GM19452 (cell line): ENCODE results near the gene GCNT4.
"Not testable (repeated sequence)": the region's sequence is repeated elsewhere in the genome, so short reads cannot be mapped to it uniquely, and the experiment has no call there.

ENCODE experiments used
- ATAC-seq: cut with Tn5 transposase; IDR thresholded peaks from one replicate; pipeline ENCODE4 v1.9.1; 2021; ENCODE audit not compliant: unreplicated experiment

GCNT4 gene, protein sequence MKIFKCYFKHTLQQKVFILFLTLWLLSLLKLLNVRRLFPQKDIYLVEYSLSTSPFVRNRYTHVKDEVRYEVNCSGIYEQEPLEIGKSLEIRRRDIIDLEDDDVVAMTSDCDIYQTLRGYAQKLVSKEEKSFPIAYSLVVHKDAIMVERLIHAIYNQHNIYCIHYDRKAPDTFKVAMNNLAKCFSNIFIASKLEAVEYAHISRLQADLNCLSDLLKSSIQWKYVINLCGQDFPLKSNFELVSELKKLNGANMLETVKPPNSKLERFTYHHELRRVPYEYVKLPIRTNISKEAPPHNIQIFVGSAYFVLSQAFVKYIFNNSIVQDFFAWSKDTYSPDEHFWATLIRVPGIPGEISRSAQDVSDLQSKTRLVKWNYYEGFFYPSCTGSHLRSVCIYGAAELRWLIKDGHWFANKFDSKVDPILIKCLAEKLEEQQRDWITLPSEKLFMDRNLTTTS

DNA sequence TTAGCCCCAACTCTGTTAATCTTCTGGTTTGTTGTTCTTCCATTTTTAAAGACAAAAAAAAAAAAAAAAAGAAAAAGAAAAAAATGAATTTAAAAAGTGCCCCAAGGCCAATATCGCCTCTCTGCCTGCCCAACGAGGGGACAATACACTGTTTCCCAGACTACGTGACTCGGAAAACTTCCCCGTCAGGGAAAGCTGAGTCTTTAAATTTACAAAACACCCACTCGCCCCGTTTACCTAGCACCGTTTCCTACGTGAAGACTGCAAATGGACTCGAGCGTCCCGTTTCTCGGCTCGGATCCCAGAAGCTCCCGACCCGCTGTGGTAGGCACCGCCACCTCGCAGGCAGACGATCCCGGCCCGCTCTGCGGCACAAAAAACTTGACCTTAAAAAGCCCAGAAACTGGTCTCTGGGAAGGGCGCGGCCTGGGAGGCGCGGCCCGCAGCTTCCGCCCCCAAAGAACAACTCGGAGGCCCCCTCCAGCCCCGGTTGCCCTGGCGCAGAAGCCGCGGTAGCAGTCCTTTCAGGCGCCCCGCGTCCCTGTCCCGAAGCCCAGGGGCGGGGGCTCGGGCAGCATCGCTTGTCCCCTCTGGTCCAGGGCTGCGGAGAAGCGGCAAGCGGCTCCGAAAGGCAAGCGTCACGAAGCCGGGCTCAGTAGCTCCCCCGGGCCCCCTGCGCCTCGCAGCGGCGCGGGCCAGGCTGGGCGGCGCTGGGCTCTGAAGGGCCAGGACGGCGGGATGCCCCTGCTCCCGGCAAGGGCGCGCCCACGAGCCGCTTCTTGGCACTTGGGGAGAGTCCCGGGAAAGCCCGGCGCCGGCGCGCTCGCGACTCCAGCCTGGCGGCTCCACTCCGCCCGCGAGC lies at the start of gene GCNT4:
TSS of gene GCNT4 (minus strand) at position 367 of the 862 bp plus-strand sequence. CDS start 22,521 bp downstream, outside the sequence.
- ATAC-seq, result no peak

DNA sequence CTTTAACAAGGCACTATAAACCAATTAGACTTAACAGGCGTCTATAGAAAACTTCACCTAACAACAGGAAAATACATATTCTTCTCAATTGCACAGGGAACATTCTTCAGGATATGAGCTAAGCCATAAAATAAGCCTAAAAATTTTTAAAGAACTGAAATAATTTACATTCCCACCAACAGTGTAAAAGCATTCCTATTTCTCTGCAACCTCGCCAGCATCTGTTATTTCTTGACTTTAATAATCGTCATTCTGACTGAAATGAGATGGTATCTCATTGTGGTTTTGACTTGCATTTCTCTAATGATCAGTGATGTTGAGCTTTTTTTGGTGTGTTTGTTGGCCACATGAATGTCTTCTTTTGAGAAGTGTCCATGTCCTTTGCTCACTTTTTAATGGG lies 43.6 kb upstream of the GCNT4 start:
- not testable (repeated sequence) for ATAC-seq

DNA sequence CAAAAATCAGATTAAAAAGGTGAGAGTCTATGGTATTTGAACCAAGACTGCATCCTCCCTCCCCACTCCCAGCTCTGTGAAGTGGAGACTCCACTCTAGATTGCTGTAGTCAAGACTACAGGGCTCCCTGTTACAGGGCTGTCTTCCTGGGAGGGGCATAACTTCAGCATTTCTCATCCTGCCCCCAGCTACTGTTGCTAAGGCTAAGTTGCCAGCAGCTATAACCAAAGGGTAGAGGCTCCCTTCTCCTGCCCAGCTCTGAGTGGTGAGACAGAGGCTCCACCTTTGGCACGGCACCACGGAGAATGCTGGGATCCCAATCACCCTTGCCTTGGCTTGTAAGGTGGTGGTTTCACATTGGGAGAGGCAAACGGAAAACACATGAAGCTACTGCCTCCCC lies 39.2 kb upstream of the GCNT4 start:
- ATAC-seq, result no peak

DNA sequence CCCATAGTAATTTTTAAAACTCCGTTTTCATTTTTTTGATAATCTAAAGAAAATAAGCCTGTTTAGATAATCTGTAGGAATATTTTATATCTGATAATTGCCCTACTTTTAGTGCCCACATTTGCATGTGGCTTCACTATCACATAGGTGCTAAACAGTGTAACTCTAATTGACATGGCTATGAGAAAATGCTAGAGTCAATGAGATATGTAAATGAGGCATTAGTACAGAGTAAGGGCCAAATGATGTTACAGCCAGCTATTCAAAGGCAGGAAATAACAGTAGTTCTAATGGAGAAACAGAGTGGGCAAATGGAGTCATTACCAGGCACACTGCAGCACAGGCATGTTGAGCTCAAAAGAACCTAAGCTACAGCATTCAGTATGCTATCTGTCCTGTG lies 37.3 kb upstream of the GCNT4 start:
- no peak for ATAC-seq

DNA sequence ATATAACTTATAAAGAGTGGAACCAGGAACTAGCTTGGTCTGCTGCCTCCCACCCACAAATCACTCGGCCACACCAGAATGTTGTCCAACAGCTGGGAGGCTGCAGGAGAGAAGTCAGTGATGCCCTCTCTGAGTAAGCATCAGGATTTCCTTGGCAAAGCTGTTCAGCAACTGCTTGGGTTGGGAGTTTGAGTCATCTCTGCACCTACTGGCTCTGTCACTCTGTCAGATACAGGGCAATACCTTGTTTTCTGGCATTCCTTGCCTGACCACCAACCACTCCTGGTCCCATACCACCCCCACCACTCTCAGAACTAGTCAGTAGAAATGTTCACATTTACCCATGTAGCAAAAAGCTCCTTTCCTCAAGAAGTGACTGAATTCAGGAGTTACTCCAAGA lies 36.8 kb upstream of the GCNT4 start:
- no peak for ATAC-seq

DNA sequence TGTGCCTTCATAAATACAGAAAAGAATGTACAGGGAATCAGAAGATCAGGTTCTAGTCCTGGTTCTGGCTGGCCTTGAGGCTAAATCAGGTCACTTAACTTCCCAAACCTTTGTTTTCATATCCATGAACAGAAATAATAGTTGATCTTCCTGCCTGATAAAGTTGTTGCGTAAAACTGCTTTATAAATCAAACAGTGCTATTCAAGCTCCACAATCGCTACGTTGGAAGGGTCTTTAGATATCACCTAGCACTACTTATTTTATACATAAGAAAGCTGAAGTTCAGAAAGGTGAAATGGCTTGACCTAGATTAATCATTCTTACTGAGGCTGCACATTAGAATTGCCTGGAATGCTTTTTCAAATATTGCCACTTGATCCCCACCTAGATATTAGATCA lies 36.3 kb upstream of the GCNT4 start:
- no peak for ATAC-seq

DNA sequence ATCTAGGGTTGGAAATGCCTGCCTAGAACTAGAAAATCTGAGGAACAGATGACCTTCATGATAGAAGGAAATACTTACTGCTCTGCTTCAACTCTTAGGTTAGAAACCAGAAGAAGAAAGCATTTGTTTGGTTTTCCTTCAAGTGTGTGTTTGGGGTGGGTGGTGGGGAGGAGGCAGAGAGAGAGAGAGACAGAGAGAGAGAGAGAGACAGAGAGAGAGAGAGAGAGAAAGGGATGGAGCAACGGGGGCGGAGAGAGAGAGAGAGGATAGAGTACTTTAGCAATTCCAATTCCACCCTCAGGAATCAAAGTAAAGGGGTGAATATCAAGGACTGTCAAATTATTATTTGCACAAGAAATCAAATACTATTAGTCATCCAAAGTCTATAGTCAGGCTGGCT lies 29.2 kb upstream of the GCNT4 start:
- ATAC-seq, result no peak

DNA sequence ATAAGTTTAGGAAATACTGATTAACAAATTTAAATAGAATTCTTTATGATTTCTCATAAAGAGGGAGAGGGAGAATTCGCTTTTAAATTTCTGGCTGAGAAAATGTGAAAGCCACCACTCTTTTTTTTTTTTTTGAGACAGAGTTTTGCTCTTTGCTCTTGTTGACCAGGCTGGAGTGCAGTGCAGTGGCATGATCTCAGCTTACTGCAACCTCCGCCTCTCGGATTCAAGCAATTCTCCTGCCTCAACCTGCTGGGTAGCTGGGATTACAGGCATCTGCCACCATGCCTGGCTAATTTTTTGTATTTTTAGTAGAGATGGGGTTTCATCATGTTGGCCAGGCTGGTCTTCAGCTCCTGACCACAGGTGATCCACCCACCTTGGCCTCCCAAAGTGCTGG lies 27.0 kb upstream of the GCNT4 start:
- ATAC-seq, result not testable (repeated sequence)

DNA sequence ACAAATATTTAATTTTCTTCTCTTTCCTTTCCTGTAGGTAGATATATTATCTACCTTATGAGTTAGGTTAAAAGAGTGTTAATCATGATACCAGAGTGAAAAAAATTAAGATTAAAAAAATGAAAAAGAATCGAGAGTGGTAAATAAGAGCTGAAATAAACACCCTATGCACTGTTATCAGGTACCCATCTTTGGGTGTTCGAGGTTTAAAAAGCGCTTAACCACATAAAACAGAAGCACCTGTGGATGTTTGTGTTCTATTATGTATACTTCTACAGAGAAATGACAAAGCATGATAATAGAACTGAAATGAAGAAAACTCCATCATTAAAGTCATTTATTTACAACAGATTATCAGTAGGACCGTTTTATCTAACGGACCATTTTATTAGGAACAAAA lies 25.7 kb upstream of the GCNT4 start:
- ATAC-seq, result no peak

DNA sequence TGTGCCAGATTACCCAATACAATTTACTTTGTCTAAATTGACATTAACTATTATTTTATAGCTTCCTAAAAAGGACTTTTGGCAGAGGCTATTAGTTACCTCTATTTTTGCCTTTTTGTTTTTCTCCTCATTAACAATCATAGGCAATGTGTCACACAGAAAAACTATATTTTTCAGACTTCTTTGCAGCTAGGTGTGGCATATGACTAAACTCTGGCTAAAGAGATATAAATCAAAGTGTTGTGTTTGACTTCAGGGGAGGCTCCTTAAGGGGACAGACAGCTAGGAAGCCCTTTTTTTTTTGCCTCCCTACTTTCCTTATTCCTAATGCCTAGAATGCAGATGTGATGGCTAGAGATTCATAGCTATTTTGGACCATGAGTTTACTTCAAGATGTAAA lies 19.7 kb upstream of the GCNT4 start:
- ATAC-seq, result no peak

DNA sequence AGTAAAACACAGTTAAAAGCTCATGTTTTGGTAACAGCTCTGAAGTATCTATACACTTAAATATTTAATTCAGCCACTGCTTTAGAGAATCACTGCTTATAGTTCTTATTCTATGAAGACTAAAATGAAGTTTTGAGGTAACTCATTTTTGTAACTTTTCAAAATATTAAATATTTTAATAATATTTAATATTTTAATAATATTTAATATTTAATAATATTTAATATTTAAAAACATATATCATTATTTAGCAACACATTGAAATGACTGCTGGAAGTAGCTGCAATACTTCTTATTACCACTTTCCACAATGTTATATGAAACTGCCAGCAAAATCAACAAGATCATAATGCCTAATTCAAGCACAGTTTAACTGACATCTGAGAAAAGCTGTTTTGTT lies 18.7 kb upstream of the GCNT4 start:
- no peak for ATAC-seq

DNA sequence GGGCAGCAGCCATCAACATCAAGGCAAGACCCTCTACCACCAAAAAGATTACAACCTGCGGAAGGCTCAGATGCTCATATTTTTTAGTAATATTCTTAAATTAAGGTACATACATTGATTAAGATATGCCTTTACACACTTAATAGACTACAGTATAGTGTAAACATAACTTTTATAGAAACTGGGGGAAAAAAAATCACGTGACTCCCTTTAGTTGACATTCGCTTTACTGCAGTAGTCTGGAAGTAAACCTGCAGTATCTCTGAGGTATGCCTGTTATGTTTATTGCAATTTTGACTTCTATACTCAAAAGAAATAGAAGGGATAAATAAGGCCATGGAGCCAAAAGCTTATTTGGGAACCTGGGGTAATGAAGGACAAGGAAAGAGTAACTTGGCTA lies 15.1 kb upstream of the GCNT4 start:
- no peak for ATAC-seq

DNA sequence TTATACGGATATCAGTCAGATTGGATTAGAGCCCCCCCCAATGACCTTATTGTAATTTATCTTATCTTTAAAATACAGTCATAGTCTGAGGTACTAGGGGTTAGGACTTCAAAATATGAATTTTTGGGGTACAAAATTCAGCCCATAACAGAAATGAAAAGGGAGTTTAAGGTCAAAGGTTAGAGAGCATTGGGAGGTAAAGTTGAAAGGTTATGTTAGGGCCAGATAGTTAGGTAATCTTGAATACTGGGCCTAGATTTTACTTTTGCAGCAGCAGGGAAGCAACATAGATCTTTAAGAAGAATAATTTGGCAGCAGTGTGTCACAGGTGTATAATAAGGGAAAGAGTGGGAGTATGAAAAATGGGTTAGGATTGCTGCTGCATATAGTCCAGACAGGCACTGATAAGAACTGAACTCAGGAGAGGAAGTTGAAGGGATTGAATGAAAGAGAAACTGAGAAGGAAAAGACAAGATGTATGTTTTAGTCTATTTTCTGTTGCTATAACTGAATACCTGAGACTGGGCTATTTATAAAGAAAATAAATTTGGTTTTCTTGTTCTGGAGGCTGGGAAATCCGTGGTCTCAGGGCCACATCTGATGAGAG lies 10.7 kb upstream of the GCNT4 start:
- no peak for ATAC-seq

DNA sequence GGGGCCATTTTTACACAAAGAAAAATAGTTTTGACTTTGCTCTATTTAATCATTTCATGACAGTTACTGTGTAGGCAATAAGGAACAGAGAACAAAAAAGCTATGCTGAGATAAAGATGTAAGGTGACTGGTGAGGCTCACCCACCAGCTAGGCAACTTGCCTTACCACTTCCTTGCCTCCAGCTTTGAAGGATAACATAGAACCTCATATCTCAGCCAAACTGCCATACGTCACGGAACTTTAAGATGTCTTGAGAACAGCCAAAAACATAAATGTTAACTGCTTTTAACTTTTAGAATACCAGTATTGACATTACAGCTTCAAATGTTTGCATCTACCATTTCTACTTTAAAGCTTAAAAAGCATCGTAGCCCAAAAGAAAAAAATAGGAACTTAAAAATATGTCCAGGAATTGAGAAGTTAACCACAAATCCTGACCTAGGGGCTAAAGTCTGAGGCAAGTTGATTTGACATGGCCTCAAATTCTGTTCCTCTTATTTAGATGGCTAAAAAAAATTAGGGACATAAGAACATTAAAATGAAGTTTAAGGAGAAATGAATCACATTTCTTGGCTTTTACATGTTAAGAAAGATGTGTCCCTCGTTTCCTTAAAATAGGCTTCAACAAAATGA lies 7.7 kb upstream of the GCNT4 start:
- no peak for ATAC-seq

DNA sequence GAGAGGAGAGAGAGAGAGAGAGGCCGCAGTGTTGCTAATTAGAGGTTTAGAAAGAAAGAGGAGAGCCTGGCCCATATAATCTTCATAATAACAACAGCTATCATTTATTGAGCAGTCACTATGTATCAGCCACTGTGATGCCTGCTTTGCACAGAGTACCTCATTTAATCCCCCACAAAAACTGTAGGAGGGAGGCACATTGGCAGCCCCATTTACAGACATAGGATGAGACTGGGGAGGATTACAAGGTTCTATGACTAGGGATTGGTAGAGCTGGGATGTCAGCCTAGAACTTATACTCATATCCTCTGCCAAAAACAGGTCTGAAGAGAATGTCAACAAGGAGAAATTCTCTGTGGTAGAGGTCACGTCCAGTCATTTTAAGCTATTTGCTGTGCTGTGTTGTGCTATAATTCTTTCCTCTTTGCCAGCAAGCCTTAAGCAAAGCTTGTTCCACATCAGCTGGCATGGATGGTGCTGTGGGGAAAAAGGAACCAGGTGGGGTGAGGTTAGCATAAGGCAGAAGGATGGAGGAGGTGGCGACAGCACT lies 6.7 kb upstream of the GCNT4 start:
- ATAC-seq, result no peak

DNA sequence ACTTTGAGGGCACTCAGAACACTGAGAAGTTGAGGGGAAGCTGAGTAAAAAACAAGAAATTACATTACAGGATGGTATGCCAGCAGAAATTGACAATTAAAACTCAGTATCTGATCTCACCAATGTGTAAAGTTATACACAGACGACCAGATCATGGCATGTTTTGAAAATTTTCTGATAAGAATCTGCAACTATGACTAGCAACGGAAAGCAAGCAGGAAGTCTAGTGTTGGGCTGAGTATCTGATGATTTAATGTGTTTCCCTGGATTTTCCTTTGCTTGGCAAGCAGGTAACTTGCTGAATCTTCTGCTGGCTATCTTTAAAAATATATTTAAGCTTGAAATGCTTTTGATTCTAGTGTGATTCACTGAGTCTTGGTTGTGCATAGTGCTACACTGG lies 5.2 kb upstream of the GCNT4 start:
- no peak for ATAC-seq

DNA sequence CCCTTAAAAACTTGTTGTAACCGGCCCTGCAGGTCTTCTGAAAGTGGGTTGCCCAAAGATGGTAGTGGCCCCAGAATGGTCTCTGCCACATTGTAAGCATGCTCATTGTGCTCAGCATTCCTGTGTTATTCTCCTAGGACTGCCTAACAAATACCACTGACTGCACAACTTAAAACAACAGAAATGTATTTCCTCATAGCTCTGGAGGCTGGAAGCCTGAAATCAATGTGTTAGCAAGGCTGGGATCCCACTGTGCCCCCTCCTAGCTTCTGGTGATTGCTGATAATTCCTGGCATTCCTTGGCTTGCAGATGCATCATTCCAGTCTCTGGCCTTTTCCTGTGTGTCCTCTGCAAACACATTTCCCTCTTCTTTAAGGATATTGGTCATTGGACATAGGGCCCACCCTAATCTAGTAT lies 3.4 kb upstream of the GCNT4 start:
- no peak for ATAC-seq

DNA sequence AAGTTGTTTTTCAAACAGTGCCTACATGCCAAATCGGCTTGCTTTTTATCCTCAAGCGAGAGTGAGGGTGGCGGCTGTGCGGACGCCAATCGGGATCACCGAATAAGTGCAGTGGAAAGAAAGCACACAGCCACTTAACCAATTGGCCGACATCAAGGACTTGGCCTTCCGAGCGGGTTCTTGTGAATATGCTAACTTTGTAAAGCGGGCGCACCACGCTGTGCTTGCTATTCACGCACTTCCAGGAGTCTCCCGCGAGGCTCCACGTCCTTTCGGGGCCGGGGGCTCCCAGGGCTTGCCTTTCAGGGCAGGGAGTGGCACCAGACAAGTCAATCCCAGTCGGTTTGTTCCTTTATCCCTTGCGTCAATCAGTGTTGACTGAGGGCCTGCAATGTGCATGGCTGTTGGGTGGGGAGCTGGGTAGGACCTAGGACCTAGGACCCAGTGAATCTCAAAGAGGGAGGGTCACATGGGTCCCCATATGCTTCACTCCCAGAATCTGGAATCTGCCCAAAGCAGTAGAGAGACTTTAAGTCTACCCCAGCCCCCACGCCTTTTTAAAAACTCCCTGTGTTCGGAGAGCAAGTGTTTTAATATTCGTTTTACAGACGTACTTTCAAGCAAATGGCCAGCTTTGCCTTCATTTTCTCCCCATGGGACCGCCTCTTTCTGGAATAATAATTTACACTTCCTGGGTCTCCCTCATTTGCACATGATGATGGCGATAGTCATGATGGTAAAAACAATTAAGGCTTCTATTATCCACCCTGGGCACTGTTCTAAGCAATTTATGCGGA lies 2.0 kb upstream of the GCNT4 start:
- ATAC-seq, result no peak

DNA sequence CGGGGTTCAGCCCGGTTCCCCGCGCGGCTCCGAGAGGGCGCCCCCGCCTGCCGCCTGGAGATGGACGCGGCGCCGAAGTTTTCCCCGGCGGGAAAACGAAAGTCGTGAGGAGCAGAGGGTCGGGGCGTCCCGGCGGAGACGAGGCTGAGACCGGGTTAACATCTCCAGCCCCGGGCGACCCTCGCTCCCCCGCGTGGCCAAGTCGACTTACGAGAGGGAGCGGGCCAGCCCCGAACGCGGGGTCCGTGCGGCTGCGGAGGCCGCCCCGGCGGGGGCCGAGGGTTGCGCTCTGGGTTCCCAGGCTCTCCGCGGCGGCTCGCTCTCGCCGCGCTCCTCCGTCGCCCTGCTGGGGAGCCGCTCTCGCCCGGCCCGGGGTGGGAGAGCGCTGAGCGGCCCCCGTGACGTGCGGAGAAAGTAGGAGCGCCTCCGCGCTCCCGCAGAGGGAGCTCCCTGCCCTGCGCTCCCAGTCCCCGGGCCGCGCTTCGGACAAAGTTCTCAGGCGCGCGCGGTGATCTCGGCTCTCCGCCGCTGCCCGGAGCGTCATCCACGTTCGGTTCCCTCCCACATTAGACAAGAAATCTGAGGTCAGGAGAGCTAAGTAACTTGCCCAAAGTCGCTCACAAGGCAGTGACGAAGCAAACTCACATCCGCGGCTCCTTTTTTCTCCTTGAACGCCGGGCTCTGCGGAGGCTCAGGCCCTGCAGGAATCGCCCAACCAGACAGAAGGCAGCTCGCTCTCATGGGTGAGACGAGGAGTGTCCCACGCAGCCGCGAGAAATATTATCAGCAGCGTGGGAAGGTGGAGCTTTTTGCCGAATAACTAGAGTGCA lies 1.2 kb upstream of the GCNT4 start:
- ATAC-seq, result no peak

DNA sequence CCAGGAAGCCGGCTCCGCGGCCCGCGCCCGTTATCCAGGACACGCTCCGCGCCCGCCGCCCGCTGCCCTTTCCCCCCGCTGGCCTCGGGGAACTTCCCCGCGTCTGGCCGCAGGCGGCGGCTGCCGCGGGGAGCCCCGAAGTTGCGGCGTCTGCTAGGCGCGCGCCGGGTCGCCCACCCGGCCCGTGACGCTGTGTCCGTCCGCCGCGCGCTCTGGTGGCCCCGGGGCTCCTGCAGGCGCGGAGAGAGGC lies 621 bp upstream of the GCNT4 start:
- no peak for ATAC-seq
